IPS DF 4.7 (cell line): ENCODE measurements around the gene ASB7.
A peak's percentile ranks its signal among the peaks of the same experiment; 100 is the strongest.
"Not testable (repeated sequence)": the region's sequence is repeated elsewhere in the genome, so short reads cannot be mapped to it uniquely, and the experiment has no call there.

Source experiments
- DNase-seq: peaks from one replicate; pipeline ENCODE4 v3.0.0-alpha.2; 2013; ENCODE audit warnings: low spot score; ENCODE audit errors: extremely low read depth

ASB7 gene, protein sequence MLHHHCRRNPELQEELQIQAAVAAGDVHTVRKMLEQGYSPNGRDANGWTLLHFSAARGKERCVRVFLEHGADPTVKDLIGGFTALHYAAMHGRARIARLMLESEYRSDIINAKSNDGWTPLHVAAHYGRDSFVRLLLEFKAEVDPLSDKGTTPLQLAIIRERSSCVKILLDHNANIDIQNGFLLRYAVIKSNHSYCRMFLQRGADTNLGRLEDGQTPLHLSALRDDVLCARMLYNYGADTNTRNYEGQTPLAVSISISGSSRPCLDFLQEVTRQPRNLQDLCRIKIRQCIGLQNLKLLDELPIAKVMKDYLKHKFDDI

DNA sequence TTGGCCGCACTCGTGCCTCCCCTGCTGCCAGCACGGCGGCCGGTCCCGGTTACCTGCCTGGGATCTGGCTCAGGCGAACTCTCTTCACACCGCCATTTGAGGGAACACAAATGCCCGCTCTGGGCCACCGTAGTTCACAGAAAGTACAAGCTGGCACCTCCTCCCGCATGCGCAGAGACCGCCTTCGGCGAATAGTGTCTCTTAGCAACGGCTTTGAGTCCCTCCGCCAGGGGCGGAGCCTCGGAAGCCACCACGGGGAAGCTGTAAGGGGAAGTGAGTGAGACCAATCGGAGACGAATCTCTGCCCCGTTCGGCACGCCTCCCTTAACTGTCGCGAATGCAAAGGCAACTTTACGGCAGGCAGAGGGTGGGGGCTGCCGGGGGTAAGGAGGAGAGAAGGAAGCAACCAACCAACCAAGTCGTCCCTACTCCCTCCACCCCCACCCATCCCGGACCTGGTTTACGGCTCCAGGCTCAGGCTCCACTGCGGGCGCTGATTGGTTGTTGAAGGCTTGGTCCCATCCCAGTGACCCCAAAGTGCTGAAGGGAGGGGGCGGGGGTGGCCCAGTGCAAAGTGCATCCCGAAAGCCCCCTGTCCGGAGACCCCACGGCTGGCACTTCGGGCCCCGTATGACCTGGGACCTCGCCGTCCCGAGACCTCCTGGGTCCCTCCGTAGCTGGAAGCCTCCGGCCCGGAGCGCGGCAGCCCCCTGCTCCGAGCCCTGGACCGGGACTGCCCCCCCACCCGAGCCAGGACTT is at the start of gene ASB7, which contains the start of gene LINS1:
TSS of gene ASB7 (plus strand) at position 526 of the 759 bp plus-strand sequence. CDS start 9,628 bp downstream, outside the sequence.
TSS of gene LINS1 (minus strand) at position 121 of the 759 bp plus-strand sequence. CDS start 21,342 bp downstream, outside the sequence.
- DNase-seq: peak; percentile 98

DNA sequence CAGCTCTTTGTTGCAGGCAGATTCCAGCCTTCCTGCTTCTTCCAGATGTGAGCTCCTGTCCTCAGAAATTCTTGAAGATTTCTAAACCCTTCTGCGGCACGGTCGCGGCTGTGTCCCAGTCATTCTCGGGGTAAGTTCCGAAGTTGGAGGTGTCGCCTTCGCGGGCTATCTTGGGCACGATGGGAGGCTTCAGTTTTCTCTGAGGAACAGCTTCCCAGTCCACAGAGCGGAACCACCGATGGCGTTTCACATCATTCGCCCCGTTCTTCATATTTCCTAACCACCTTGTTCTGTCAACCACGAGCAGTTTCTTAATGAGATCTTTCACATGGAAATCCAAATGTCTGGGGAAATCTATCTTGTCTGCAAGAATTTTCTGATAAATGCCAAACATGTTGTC is 48.9 kb upstream of the ASB7 start:
- DNase-seq: no peak

DNA sequence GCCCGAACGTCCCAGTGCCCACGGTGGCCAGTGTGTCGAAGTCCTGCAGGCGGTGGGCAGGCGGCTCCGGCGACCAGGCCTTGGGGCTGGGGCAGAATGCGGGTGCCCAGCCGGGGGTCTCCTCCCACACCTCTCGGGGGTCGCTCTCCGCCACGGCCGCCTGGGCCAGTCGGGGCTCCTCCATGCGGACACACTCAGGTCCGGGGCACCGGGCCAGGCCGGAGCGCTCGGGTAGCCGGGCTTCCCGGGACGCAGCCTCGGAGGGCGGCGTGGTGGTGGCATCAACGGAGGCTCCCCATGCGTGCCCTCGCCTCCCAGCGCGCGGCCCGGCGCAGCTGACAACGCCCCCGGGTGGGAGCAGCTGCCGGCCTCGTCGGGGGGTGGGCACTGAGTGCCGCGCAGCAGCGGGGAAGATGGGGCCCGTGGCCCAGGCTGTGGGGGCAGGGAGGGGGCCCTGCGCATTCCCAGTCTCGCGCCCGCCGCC is 43.6 kb upstream of the ASB7 start:
- no peak for DNase-seq

DNA sequence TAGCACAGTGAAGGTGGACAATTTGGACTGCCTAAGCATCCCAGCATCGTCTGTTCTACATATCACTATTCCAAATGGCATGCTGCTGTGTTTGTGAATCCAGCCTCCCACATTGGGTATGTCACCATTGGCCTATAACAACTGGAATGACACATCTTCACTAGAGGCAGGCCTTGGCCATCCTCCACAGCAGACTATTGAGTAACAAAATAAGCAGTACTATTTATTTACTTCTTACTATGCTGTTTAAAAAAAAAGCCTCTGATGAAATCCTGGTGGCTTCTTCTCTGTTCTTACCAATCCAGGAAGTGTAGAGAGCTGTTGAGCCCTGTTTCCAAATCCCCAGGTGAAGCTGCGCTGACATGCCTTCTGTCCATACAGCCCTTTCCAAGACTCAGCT is 43.1 kb upstream of the ASB7 start:
- no peak for DNase-seq

DNA sequence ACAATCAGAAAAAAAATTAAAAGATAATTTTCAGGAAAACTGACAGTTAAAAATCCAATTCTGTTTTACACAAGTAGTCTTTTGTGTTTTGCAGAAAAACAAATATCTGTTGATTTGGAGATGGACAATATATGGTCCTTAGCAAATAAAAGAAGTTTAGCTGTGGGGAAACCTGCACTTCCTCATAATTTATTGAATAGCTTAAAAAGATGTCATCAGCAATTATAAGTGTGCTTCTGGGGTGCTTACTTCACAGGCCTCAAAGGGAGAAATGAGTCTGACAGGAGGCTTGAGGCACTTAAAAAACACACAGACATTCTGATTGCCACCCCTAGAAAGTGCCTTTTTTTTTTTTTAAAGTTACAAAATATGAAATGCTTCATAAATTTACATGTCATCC is 42.1 kb upstream of the ASB7 start:
- DNase-seq: no peak

DNA sequence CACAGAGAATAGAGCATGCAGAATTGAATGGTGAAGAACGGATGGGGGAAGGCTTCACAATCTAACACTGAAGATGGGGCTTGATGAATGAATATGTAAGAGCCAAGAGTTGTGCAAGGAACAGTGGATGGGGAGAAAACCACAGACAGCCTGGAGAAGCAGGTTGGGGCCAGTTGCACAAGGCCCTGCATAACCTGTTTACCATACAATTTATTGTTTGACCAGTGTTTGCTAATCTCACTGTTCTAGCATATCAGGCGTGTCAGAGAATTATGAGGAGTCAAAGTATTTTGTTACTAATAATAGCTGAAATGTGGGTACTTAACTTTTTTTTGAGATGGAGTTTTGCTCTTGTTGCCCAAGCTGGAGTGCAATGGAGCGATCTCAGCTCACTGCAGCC is 36.8 kb upstream of the ASB7 start:
- no peak for DNase-seq

DNA sequence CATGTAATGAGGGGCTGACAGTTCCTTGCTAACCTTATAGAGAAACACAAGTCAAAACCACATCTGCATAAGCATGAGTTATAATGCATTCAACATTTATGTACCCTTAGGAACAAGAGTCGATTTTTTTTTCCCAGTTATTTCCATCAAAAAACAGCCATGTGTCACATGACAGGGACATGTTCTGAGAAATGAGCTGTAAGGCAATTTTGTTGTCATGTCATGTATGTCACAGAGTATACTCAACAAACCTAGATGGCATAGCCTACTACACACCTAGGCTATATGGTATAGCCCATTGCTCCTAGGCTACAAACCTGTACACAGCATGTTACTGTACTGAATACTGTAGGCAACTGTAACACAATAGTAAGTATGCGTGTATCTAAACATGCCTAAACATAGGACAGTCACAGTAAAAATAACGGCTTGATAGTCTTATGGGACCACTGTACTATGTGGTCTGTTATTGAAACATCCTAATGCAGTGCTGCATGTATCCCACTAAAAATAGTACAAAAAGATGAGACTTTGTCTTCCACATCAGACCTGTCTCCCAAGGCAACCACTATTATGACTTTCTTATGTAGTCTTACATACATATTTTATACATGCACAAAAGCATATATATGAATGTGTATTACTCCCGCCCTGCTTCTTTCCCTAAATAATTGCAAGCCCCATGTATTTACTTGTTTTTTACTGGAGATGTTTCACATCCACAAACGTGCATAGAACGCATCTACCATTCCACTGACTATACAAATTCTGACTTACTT is 35.4 kb upstream of the ASB7 start:
- no peak for DNase-seq

DNA sequence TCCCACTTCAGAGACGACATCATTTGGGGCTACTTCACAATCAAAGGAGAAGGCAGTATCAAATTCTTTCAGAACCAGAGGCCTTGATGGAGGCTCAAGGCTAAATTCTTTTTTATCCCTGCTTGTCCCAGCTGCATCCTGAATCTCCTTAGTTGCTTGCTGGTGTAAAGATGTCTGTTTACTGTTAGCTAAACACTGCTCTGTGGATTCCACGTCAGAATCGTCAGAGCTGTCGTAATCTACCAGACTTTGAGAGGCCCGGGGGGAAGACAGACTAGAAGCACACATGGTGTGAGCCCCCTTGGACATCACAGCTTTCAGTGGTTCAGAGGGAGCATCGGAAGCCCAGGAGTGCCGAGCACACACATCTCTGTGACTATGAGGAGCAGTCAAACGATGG is 33.0 kb upstream of the ASB7 start:
- DNase-seq: no peak

DNA sequence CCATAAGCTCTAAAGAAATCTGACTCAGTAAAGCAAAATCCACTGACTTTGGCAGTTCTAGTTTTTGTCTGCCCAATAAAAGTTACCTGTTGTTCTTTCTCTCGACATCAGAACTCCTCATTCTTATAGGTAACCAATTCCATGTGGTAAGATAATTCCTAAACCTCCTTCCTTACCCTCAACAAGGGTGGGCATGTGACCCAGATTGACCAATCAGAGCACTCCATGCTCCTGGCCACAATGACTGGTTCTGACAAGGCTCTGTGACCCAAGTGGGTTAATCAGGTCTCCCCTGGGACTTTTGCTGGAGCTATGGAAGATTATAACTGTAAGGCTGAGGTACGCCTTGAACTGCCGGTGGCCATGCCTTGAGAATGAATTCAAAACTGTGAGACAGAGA is 32.1 kb upstream of the ASB7 start:
- no peak for DNase-seq

DNA sequence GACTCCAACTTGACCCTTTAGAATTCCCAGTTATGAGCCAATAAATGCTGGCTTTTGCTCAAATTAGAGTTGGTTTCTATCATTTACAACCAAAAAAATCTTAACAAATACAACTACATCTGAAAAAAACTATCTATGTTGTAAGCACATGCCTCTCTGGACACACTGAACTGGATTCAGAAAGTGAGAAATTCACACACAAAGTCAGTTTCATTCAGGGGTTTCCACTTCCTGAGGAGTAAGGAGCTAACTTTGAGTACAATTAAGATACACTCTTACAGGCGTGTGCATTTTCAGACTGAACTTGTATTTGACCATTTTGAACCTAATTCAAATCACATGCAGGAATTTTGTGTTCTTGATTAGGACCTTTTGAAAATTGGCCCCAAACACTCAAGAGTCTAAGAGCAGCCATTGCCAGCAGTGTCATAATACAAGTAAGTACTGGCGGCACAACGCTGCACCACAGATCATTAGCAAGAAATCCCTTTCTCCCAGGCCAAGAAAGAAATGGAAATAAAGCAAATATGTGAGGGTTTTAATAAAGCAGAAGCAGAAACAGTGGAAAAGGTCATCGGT is 31.6 kb upstream of the ASB7 start:
- no peak for DNase-seq

DNA sequence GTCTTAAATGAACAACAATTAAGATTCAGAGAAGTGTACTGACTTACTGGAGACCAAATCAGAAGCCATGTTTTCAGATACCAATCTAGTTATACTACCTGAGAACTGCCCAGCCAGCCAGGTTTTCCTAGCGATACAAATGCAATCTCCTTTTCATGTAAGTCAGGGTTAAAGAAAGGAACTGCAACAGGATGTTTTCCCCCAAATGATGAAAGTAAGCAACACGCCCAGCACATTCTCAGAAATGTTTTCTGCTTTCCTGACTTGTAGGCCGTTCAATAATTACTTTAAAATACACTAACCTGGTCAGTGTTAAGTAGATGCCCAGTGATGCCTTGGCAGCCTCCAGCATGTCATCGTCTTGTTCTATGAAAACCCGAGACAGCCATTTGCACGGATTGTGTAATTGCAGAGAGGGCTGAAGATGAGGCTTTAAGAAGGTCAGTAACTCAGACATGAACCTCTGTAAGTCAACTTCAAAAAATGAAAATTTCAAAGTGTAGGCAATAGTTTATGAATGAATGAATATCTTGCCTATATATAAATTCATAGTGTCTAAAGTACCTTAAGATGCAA is 30.7 kb upstream of the ASB7 start:
- DNase-seq: no peak

DNA sequence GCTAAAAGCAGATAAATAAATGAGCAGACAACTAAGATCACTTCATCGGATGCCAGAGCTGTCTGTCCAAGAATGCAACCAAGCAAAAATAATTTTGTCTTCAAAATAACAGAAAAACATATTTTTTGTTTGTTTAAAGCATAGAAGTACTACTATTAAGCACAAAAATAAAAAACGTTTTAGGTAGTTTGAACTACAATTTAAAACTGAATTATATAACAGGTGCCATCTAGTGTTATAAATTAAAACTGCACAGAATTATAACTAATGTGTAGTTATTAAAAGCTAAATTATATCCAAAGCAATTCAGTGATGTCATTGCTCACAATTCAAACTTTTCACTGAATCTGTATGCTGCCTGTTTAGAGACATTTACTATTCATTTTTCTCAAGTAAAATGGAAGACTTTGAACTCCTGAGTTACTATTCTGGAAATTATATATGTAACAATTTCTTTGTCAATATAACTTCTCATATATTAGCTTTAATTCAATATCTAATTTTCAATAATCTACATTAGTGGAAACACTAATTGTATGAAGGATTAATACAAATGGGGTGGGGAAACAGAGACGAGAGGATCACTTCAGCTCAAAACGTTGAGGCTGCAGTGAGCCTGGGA is 29.9 kb upstream of the ASB7 start:
- no peak for DNase-seq

DNA sequence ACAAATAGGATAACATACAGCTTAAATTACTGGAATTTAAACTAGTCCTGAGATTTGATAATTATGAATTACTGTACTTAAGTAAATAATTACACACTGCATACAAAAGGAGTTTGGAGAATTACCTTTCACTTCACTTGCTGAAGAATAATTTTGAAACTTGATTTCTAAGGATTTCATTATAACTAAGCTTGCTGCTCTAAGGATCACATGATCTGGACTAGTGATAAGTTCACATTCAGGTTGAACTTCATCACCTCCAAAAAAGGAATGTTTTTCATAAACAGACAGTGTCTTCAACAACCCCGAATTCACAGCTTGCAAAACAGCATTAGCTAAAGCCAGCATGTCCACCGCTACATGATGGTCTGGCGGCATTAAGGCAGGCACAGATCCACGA is 28.9 kb upstream of the ASB7 start:
- DNase-seq: no peak

DNA sequence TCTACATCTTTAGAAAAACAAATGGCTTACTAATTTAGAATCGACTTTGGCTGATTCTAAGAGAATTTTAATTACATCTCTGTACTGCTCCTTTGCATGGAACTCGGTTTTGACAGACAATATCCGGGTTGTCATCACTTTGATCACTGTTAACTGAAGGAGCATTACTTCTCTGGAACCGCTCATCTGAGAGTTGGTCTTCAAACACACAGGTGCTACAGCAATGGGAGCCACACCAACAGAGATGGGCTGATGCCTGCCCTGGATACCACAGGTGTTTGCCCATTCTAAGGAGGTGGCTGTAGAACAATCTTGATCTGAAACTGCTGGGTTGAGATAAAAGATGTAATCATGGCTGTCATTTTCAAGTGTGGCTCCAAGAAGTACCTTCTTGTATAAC is 22.0 kb upstream of the ASB7 start:
- no peak for DNase-seq

DNA sequence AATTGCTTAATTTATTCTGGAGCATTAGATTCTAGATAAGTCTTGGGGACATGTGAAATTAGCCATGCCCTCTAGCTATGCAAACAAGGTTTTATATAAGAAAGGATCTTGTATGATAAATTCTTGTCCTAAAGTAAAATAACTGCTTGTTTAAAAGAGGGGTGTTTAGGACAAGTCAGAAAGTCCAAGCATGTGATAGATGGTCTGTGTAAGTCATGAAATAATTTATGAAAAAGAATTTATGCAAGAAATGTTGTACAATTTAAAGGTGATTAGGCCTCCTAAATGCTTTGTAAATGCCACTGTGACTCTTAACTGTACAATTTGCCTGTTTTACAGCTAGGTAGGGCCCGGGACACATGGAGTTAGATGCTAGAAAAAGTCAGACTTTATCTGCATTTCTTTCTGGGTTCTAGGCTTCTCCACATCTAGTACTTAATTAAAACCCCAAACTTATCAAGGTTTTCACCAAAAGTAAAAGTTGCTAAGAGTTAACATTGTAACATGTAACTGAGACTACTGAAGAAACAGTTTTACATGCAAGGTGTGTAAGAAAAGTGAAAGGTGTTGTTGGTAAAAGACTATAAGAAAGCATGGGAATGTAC is 13.6 kb upstream of the ASB7 start:
- no peak for DNase-seq

DNA sequence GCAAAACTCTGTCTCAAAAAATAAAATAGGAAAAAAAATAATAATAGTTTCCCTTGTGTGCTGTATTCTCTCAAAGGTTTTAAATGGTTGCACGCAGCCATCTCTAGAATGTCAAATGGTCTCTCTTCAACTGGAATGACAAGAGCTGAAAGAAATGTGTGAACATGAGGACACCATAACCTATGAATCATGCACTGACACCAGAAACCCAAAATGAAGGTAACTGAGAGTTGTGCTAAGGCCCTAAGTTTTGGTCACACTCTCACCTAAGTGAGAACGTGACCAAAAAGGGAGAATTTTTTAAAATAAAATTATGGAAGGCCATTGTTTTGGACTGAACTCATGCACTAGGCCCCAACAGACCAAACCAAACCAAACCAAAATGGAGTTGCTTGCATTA is 11.2 kb upstream of the ASB7 start:
- DNase-seq: not testable (repeated sequence)

DNA sequence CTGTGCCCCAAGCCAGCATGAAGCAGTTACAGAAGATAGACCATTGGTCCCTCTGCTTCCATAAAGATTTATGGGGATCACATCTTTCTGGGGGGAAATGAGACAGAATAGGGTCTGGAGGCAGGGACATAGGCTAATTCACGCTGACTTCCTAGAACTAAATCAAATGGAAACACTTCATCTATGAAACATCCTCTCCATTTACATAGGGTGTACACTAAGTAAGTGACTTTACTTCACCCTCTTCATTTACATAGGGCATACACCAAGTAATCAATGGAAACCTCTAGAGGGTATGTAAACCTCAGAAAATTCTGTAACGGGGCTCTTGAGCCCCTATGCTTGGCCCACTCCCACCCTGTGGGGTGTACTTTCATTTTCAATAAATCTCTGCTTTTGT is 10.6 kb upstream of the ASB7 start:
- DNase-seq: no peak

DNA sequence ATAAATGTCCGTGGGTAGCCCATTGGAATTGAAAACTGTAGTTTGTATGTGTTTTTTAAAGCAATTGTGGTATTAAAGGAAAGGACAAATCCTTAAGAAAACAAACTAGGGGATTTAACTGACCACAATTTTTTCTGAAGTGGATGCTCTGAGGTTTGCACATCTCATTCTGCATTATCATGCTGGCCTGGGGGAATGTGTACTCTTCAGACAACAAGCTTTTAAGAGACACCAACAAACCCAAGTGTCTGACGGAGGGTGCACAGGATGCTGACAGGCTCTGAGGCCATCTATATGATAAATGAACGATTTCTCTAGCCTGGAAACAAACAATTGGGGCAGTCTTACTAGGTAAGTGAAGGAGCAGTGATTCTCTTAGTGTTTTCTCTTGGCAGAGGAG is 9.5 kb upstream of the ASB7 start:
- no peak for DNase-seq

DNA sequence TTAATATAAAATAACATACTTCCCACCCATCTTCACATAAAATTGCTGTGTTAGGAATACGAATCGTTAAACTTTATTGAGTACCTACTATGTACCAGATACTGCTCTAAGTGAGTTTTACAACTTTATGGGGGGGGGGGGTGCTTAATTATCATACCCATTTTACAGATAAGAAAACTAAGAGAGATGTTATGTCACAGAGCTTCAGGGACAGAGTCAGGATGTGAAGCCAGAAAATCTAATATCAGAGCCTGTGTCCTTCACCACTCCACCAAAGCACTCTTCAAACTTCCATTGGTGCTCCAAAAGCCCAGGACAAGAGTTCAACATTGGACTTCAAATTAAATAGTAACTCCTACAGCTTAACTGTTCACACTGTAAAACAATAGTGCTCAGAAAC is 9.0 kb upstream of the ASB7 start:
- DNase-seq: no peak

DNA sequence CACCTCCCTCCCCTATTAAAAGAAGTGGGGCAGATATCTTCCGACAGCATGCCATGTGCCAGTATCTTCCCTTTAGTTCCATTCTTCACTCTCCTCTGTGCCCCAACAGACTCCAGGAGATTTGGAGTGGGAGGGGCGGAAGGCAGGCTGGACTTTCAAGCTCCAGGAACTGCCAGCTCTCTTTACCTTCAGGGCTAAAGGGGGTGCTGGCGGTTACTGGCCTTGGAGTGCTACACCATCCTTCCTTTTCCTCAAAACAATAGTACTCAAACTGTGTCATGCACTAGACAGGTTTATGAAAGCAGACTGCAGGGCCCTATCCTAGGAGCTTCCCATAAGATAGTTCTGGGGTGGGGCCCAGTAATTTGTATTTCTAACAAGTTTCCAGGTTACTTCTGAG is 6.4 kb upstream of the ASB7 start:
- no peak for DNase-seq
